BLaER1 treated with 17β-estradiol and CSF1 and Interleukin-3, amounts not matched to agents 10 nM and 100 nM (cell line): Measurements from ENCODE around the gene CACNA1F.
A peak's percentile ranks its signal among the peaks of the same experiment; 100 is the strongest.

Experiments
- H3K27ac ChIP-seq, 11 experiments: shearing (Covaris generic); formaldehyde crosslinking; 2 replicates each; pipeline ENCODE4 v1.8.1; 2022
- H3K27me3 ChIP-seq, 11 experiments: shearing (Covaris generic); formaldehyde crosslinking; 2 replicates each; pipeline ENCODE4 v1.8.1; 2022
- H3K36me3 ChIP-seq, 11 experiments: shearing (Covaris generic); formaldehyde crosslinking; 2 replicates each; pipeline ENCODE4 v1.8.1; 2022
- H3K4me1 ChIP-seq, 10 experiments: shearing (Covaris generic); formaldehyde crosslinking; 2 replicates each; pipeline ENCODE4 v1.8.1; 2022
- H3K4me2 ChIP-seq, 11 experiments: shearing (Covaris generic); formaldehyde crosslinking; 2 replicates each; pipeline ENCODE4 v1.8.1; 2022
- H3K4me3 ChIP-seq, 10 experiments: shearing (Covaris generic); formaldehyde crosslinking; 2 replicates each; pipeline ENCODE4 v1.8.1; 2022
- H3K9ac ChIP-seq, 11 experiments: shearing (Covaris generic); formaldehyde crosslinking; 2 replicates each; pipeline ENCODE4 v1.8.1; 2022
- H3K9me3 ChIP-seq, 11 experiments: shearing (Covaris generic); formaldehyde crosslinking; replicated peaks in 1 of 11; 2 replicates each; pipeline ENCODE4 v1.8.1; 2022
- H4K20me1 ChIP-seq, 11 experiments: shearing (Covaris generic); formaldehyde crosslinking; 2 replicates each; pipeline ENCODE4 v1.8.1; 2022
- Cebpa-rat ChIP-seq, 11 experiments: shearing (Covaris generic); IDR thresholded peaks; 2 replicates each; pipeline ENCODE4 v1.8.1; 2022

CACNA1F gene

GRCh38 chrX:49230500-49231232 lies 2.5 kb downstream of the CACNA1F start:
- Histone ChIP-seq H3K9me3 (peaks cover 0 to 28% (median 7%) of the 10 kb centered on the region in 11 experiments; a peak in 11 of 22 replicates), H3K27me3 (peaks cover 0 to 29% (median 11%) of the 10 kb centered on the region in 11 experiments; a peak in 14 of 22 replicates), H3K4me3 (peak overlapping the region in 1 of 10 experiments; percentile 11; a peak in 1 of 20 replicates), H3K9ac (no peak overlapping the region), H3K4me1 (peaks cover 0 to 6% (median 0%) of the 10 kb centered on the region in 10 experiments; a peak in 1 of 20 replicates), H3K27ac (no peak overlapping the region), H4K20me1 (no peaks in the 10 kb centered on the region), H3K36me3 (no peaks in the 10 kb centered on the region), H3K4me2 (peak overlapping the region in 5 of 11 experiments; percentile 11 to 43 (median 35); a peak in 7 of 22 replicates)
- no peak for TF ChIP-seq Cebpa-rat (IDR thresholded peaks at IDR 0.05)

GRCh38 chrX:49228185-49228584 lies 5.0 kb downstream of the CACNA1F start:
- peaks cover 0 to 6% (median 0%) of the 10 kb centered on the region in 10 experiments; a peak in 1 of 20 replicates for H3K4me1 ChIP-seq
- no peak for TF ChIP-seq Cebpa-rat (IDR thresholded peaks at IDR 0.05)
- H3K4me3 ChIP-seq: no peak overlapping the region
- H3K9ac ChIP-seq: no peak overlapping the region
- no peak overlapping the region for H3K27ac ChIP-seq
- peaks cover 0 to 28% (median 7%) of the 10 kb centered on the region in 11 experiments; a peak in 10 of 22 replicates for H3K9me3 ChIP-seq
- H3K4me2 ChIP-seq: no peak overlapping the region
- H3K36me3 ChIP-seq: no peaks in the 10 kb centered on the region
- H4K20me1 ChIP-seq: no peaks in the 10 kb centered on the region
- peaks cover 7 to 47% (median 27%) of the 10 kb centered on the region in 11 experiments; a peak in 17 of 22 replicates for H3K27me3 ChIP-seq

GRCh38 chrX:49227726-49228125 lies 5.4 kb downstream of the CACNA1F start:
- H3K27ac ChIP-seq: no peak overlapping the region
- H3K36me3 ChIP-seq: no peaks in the 10 kb centered on the region
- H4K20me1 ChIP-seq: no peaks in the 10 kb centered on the region
- no peak overlapping the region for H3K4me3 ChIP-seq
- H3K4me1 ChIP-seq: peaks cover 0 to 6% (median 0%) of the 10 kb centered on the region in 10 experiments; a peak in 1 of 20 replicates
- TF ChIP-seq Cebpa-rat (IDR thresholded peaks at IDR 0.05): no peak
- H3K9me3 ChIP-seq: peaks cover 0 to 28% (median 7%) of the 10 kb centered on the region in 11 experiments; a peak in 10 of 22 replicates
- H3K9ac ChIP-seq: no peak overlapping the region
- no peak overlapping the region for H3K4me2 ChIP-seq
- H3K27me3 ChIP-seq: peaks cover 7 to 52% (median 31%) of the 10 kb centered on the region in 11 experiments; a peak in 19 of 22 replicates

- no peaks in the 10 kb centered on the region for H3K36me3 ChIP-seq
- no peak overlapping the region for H3K4me2 ChIP-seq
- no peak for TF ChIP-seq Cebpa-rat (IDR thresholded peaks at IDR 0.05)
- no peaks in the 10 kb centered on the region for H4K20me1 ChIP-seq
- H3K9ac ChIP-seq: no peak overlapping the region
- H3K27ac ChIP-seq: no peak overlapping the region
- H3K4me3 ChIP-seq: no peak overlapping the region
- H3K9me3 ChIP-seq: peaks cover 0 to 28% (median 7%) of the 10 kb centered on the region in 11 experiments; a peak in 10 of 22 replicates
- H3K27me3 ChIP-seq: peaks cover 7 to 59% (median 34%) of the 10 kb centered on the region in 11 experiments; a peak in 19 of 22 replicates
- H3K4me1 ChIP-seq: peaks cover 0 to 6% (median 0%) of the 10 kb centered on the region in 10 experiments; a peak in 1 of 20 replicates
Measured at GRCh38 chrX:49226946-49227345, 6.2 kb downstream of the CACNA1F start.

GRCh38 chrX:49225858-49226257 lies 7.3 kb downstream of the CACNA1F start:
- no peak overlapping the region for H3K4me3 ChIP-seq
- no peak for TF ChIP-seq Cebpa-rat (IDR thresholded peaks at IDR 0.05)
- no peaks in the 10 kb centered on the region for H4K20me1 ChIP-seq
- no peak overlapping the region for H3K9ac ChIP-seq
- H3K27ac ChIP-seq: no peak overlapping the region
- no peaks in the 10 kb centered on the region for H3K36me3 ChIP-seq
- H3K27me3 ChIP-seq: peaks cover 12 to 57% (median 37%) of the 10 kb centered on the region in 11 experiments; a peak in 18 of 22 replicates
- H3K4me1 ChIP-seq: peaks cover 0 to 6% (median 0%) of the 10 kb centered on the region in 10 experiments; a peak in 1 of 20 replicates
- peaks cover 0 to 21% (median 3%) of the 10 kb centered on the region in 11 experiments; a peak in 9 of 22 replicates for H3K9me3 ChIP-seq
- H3K4me2 ChIP-seq: no peak overlapping the region

- Histone ChIP-seq H3K9me3 (no peaks in the 10 kb centered on the region), H3K4me1 (peaks cover 0 to 4% (median 0%) of the 10 kb centered on the region in 10 experiments; a peak in 1 of 20 replicates), H3K4me3 (no peak overlapping the region), H3K9ac (no peak overlapping the region), H3K36me3 (no peaks in the 10 kb centered on the region), H3K27ac (no peak overlapping the region), H3K27me3 (peaks cover 14 to 81% (median 47%) of the 10 kb centered on the region in 11 experiments; a peak in 18 of 22 replicates), H3K4me2 (no peak overlapping the region), H4K20me1 (peaks cover 0 to 12% (median 0%) of the 10 kb centered on the region in 11 experiments; a peak in 1 of 22 replicates)
- no peak for TF ChIP-seq Cebpa-rat (IDR thresholded peaks at IDR 0.05)
Measured at GRCh38 chrX:49221868-49222267, 11.3 kb downstream of the CACNA1F start.

- TF ChIP-seq Cebpa-rat (IDR thresholded peaks at IDR 0.05): no peak
- H3K4me3 ChIP-seq: no peak overlapping the region
- H3K9me3 ChIP-seq: no peaks in the 10 kb centered on the region
- H3K36me3 ChIP-seq: no peaks in the 10 kb centered on the region
- H3K27me3 ChIP-seq: peaks cover 14 to 83% (median 41%) of the 10 kb centered on the region in 11 experiments; a peak in 18 of 22 replicates
- H3K27ac ChIP-seq: no peak overlapping the region
- peaks cover 0 to 4% (median 0%) of the 10 kb centered on the region in 10 experiments; a peak in 1 of 20 replicates for H3K4me1 ChIP-seq
- no peak overlapping the region for H3K4me2 ChIP-seq
- peaks cover 0 to 12% (median 0%) of the 10 kb centered on the region in 11 experiments; a peak in 1 of 22 replicates for H4K20me1 ChIP-seq
- no peak overlapping the region for H3K9ac ChIP-seq
Measured at GRCh38 chrX:49220100-49220499, 13.0 kb downstream of the CACNA1F start.

- Histone ChIP-seq H3K9ac (no peak overlapping the region), H3K4me1 (peaks cover 0 to 4% (median 0%) of the 10 kb centered on the region in 10 experiments; a peak in 1 of 20 replicates), H3K4me3 (no peak overlapping the region), H3K4me2 (no peak overlapping the region), H3K27ac (no peak overlapping the region), H3K36me3 (no peaks in the 10 kb centered on the region), H4K20me1 (peaks cover 0 to 8% (median 0%) of the 10 kb centered on the region in 11 experiments; a peak in 3 of 22 replicates), H3K9me3 (peaks cover 0 to 5% (median 0%) of the 10 kb centered on the region in 11 experiments; a peak in 3 of 22 replicates), H3K27me3 (peaks cover 4 to 90% (median 58%) of the 10 kb centered on the region in 11 experiments; a peak in 16 of 22 replicates)
- TF ChIP-seq Cebpa-rat (IDR thresholded peaks at IDR 0.05): no peak
Measured at GRCh38 chrX:49214996-49215526, 18.1 kb downstream of the CACNA1F start.

- Histone ChIP-seq H3K27me3 (peaks cover 4 to 91% (median 60%) of the 10 kb centered on the region in 11 experiments; a peak in 16 of 22 replicates), H3K4me1 (peaks cover 0 to 2% (median 0%) of the 10 kb centered on the region in 10 experiments; a peak in 1 of 20 replicates)
- no peak for TF ChIP-seq Cebpa-rat (IDR thresholded peaks at IDR 0.05)
Measured at GRCh38 chrX:49214416-49214815, 18.7 kb downstream of the CACNA1F start.

More at GRCh38 chrX:49214416-49214815, 18.7 kb downstream of the CACNA1F start:
- Histone ChIP-seq H3K4me2 (no peak overlapping the region), H3K27ac (no peak overlapping the region), H3K36me3 (no peaks in the 10 kb centered on the region), H3K9ac (no peak overlapping the region), H3K4me3 (no peak overlapping the region), H3K9me3 (peaks cover 0 to 5% (median 0%) of the 10 kb centered on the region in 11 experiments; a peak in 3 of 22 replicates), H4K20me1 (peaks cover 0 to 6% (median 0%) of the 10 kb centered on the region in 11 experiments; a peak in 3 of 22 replicates)
